HG02678 (cell line): ENCODE data around the gene SLCO3A1.

Experiments used
- ATAC-seq: cut with Tn5 transposase; IDR thresholded peaks from one replicate; pipeline ENCODE4 v1.9.1; 2021; ENCODE audit warnings: mild to moderate bottlenecking, moderate library complexity; ENCODE audit not compliant: unreplicated experiment

The SLCO3A1 gene

DNA sequence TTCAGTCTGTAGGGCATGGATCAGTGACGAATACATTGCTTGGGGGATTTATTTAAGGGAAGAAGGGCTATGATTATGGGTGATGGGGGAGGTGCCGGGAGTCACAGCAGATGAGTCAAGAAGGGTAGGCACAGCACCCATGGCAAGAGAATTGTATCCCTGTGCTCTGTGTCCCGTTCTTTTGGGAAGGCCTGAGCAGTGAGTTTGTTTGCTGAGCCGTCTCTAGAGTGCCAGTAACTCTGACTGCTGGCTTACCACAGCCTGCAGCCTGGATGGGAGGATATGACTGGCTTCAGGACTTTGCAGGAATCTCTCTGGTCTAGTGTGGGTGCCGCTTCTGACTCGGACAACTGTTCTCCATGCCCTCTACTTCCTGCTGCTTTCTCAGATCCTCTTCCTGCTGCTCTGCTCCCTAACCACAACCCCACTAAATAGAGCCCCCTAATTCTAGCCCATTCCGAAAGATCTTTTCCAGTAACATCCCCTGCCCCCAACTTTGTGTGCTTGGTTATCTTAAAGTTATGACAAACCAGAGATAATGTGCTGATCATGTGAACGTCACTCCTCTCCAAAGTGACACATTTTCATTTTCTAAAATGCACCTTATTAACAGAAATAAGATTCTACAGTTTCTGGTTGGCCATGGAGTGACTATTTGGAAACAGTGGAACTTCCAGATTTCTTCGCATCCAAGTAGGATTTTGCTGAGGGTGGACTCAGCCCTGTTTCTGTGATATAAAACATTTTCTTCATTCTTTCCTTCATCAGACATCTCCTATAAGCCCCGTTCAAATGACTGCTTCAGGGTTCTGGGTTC, 239.0 kb downstream of the SLCO3A1 start:
- no peak for ATAC-seq

DNA sequence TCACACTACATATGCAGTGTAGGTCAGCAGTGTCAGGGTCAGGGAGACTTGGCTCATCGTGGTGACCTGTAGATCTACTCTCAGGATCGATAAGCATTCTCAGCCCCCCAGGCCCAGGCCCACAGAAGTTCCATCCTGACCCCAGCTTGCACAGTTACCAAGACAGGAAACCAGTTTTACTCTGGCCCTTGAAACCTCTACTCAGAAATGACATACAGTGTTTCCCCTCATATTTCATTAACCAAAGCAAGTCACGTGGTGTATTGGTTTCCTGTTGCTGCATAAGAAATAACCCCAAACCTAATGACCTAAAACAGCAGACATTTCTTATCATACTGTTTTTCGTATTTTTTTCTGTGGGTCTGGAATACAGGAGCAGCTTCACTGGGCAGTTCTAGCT, 242.2 kb downstream of the SLCO3A1 start:
- peak; percentile 72 for ATAC-seq

DNA sequence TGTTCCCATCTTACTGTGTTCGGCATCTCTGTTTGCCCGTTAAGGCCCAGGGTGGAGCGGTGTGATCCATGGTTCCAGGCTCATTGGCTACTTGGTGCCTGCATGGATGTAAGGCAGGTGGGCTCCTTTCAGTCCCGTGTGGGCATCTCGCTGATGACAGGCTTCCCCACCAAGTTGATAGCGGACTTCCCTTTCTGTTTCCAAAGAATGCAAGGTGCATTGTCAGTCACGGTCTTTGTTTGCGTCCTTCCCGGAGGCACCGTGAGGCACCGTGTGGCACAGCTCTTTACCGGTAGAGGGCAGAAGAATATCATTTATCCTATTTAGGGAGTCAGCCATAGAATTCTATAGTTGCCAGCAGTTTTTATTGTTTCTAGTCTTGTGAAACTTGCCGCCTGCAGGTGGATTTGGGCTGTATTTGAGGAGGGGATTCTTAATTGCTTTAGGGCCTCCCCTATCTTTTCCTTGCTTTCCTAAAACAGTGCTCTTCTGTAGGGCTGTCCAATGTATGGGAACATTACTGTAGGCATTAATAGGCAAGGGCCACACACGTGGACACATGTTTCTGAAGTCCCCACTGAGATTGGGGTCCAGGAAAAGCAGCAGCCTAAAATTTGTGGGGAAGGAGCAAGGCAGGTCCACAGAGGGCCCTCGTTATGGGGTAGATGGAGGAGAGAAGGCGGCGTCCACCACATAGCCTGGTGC, 244.1 kb downstream of the SLCO3A1 start:
- ATAC-seq, result peak; percentile 66

DNA sequence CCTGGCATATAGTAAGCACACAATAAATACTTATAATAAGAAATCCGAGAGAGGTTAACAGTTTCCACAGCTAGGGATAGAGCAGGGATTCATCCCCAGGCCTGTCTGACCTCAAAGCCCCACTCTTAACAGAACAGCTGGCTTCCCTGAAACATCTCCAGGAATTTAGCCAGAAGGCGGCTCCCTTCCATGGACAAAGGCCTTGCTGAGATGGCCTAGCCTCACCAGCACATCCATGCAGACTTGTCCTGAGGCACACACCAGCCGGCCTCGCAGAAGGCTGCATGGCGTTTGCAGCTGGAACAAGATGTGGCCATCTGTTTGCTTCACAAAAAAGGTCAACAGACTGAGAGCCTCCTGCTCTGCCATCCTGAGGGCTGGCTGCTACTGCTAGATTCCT, 245.4 kb downstream of the SLCO3A1 start:
- ATAC-seq, result no peak

DNA sequence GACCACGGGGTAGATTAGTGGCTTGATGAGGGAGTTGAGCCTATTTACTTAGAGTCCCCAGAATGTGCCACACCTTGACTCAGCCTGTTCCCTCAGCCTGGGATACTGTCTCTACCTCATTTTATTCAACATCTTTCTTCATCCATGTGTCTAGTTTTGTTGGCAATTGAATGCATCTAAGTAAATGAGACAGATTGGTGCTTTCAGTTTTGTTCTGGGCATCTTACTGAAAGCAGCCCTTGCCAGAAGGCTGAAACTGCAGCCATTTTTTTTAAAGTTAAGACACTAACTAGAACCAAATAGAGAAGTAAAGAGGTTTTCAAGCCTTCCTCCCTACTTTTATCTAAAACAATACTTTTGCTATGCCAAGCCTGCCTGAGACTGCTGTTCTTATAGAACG, 246.8 kb downstream of the SLCO3A1 start:
- ATAC-seq, result no peak

DNA sequence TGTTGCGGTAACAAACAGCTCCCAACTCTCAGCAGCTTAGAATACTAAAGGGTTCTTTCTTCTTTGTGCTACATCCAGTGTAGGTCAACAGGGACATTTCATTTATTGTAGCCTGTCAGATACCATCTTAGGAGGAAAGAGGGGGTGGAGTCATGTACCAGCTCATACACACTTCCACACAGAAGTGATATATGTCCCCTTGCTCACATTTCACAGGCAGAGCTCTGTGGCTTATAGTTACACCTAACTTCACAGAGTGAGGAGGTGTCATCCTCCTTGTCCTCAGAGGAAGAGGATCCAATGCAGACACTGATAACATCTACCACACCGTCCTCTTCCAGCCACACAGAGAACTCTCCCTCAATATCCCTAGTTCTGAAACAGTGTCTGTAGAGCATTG, 247.2 kb downstream of the SLCO3A1 start:
- ATAC-seq, result no peak

DNA sequence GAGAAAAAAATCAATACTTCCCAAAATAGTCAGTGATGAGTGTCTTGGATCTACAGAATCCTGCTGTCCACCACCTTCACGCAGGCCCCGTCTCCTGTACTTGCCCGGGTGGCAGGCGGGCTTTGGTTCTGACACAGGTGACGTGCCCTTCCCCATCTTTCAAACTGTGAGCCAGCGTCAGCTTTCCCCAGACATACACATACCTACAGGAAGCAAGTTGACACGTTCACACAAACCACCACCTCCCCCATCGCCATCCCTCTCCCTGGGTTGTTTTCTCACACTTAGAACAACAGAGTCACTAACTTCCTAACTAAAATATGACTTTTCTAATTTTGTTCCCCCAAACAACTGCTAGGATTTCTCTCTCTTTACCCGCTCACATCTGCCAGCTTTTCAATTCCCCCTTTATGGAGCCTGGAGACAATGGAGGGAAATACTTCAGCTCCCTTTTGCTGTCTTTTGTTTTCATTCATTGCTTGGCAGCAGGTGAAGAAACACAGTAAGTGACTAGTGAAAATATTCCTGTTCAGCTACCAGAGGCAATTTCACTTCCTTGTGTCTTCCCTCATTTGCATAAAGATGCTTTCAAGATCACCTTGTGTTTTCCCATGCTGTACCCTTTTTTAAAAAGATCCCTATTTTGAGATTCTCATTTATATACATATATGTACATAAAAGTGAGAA, 248.3 kb downstream of the SLCO3A1 start:
- no peak for ATAC-seq

DNA sequence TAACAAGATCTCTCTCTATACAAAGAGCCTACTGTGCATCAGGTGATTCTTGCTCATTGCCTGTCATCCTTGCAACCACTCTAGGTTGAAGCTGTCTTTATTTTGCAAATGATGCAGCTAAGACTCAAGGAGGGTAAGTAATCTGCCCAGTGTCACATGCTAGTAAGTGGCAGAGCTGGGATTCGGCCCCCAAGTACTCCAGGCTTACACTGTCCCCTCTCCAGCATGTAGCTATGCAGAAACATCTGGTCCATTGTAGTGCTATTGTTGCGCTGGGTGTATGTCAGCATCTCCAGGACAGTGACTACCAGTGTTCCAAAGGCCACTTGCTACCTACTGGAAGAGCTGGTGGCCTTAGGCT, 248.9 kb downstream of the SLCO3A1 start:
- no peak for ATAC-seq

DNA sequence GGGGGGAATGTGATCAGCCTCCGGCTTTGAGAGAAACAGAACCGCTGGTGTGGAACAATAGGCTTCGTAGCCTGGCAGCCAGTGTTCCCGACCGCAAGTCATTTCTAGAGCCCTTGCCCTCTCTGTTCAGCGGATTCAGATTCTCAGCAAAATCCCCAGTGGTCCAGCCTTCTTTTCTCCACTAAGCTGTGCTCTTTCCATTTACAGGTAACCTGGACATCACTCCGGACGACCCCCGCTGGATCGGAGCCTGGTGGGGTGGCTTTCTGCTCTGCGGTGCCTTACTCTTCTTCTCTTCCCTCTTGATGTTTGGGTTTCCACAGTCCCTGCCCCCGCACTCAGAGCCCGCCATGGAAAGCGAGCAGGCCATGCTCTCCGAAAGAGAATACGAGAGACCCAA, 250.6 kb downstream of the SLCO3A1 start:
- ATAC-seq, result no peak

DNA sequence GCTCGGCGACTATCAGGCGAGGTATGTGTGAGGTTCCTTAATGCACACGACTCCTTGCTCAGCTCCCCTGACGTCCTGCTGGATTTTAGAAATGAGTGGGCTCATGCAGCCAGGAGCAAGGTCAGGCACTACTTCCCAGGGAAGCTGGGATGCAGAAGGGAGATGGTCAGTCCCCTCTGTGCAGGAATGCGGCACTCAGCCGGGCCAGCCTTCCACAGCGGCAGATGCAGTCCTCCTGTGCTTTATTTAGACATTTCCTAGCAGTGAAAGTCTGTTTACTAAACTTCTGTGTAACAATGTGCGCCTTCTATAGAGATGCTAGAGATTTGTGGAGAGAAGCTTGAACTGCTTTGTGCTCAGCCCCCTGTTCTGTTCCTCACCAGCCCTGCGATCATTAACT, 252.1 kb downstream of the SLCO3A1 start:
- ATAC-seq, result no peak

DNA sequence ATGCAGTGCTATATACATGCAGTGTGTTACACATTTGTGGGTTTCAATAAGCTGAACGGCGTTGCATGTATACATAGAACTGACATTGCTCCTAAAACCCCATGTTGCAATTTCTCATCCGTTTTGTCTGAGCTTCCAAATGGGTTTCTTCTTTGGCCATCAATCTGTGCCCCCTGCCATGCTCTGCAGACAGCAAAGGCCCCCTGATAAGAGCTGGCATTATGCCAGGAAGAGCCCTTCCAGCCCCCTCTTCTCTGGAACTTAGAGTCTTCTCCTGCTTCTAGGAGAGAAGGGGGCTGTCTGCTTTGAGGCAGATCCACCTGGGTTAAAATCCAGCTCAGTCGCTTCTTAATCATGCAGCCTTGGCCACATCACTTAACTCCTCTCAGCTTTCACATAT, 254.0 kb downstream of the SLCO3A1 start:
- no peak for ATAC-seq

DNA sequence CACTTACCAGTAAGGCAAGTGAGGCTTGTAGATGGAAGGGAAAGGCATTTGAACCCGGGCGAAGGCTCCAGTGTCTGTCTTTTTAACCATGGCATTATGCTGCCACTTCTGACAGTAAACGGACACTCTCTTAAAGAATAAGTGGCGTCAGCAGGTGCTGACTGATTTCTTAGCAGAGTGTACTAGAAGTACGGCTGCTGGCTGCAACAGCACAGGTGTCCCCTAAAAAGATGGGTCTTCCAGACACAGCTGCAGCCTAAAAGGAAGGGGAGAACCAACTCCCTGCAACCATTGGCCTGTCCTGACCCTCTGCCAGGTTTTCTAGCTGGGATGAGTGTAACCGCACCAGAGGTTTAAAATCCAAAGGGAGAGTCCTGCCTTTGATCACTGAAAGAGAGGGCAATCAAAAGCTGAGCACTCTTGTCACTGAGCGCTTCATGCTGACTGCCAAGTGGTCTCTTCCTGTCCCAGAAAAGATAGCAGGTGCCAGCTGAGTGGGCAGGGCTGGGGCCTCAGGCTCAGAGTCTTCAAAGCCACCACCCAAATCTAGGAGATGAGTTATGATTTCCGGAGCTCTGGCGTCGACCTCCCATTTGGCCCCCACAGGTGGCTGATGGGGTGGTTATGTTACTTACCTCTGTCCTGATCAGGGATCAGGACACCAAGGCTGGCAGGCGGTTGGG, 255.8 kb downstream of the SLCO3A1 start:
- ATAC-seq, result no peak

DNA sequence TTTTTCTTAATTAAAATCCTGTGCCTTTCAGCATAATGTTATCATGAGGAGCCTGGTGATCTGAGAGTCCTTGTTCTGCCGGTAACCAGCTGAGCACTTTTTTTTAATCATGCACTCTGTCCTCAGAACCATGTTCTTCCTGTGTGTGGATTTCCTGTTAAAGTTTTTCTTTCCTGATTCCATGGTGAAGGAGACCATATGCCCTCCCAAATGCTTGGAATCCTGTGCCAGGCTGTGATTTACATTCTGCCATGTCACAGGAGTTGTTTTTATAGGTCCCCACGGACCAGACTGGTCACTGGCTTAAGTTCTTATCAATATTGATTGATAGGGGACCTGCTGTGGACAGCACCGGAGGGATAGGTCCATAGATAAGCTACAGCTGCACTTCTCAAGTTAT, 257.8 kb downstream of the SLCO3A1 start:
- ATAC-seq, result no peak

DNA sequence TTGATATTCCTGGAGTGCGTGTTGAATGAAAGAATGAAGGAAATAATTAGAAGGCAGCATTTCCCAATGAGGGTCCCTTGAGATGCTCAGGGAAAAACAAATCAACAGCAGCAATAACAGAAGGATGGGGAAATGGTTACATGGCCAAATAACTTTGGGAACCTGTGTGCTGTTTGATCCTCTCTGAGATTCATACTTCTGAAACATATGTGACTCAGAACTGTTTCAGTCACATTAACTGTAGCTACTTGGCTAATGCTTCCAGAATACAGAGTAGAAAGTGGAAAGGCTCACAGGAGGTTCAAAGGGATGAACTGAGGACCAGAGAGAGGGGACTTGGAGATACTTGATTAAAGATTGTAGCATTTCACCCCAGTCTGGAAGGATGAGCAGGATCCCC, 258.2 kb downstream of the SLCO3A1 start:
- ATAC-seq, result no peak

DNA sequence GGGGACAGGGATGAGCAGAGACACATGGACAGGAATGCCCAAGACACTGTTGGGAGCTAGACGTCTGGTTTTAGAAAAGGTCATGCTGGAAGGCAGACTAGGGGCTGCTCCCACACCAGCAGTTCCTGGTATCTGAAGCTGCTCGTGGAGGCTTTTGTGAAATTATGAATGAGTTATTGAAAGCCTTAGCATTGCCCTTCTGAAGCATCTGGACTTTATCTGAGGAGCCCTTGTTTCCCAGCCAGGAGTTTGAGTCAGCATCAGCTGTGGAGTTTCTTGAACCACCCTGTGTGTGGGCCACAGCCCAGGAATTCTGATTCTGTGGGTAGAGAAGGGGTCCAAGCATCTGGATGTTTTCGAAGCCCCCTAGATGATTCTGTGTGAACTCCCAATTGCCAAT, 258.7 kb downstream of the SLCO3A1 start:
- ATAC-seq, result no peak

DNA sequence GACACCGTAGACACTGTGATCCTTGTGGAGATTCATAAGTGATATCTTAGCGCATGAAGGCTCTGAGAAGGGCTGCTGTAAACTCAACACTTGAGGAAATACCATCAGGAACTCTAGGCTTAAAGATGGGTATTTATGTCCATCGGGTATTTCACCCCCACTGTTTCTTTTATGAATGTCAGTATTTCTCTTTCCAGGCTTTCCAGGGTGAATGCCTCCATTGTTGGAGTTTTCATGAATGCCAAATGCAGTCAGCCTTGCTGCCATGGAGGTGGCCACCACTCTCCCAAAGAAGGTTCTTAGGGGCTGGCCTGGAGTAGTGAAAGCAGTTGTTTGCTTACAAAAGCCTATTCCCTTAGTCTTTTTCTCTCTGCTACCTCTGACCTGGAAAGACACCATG, 259.2 kb downstream of the SLCO3A1 start:
- no peak for ATAC-seq

DNA sequence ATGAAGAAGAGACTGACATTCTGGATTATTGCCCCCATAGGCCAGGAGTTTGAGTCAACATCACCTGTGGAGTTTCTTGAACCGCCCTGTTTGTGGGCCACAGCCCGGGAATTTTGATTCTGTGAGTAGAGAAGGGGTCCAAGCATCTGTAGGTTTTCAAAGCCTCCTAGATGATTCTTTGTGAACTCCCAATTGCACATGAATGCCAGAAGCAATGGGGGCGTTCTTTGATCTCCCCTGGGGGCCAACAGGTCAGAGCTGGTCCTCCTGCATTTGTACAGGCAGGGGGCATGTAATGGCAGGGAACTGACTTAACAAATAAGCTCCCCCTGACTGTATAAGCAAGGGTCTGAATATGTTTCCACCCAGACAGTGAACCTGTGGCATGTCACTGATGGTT, 260.3 kb downstream of the SLCO3A1 start:
- no peak for ATAC-seq

DNA sequence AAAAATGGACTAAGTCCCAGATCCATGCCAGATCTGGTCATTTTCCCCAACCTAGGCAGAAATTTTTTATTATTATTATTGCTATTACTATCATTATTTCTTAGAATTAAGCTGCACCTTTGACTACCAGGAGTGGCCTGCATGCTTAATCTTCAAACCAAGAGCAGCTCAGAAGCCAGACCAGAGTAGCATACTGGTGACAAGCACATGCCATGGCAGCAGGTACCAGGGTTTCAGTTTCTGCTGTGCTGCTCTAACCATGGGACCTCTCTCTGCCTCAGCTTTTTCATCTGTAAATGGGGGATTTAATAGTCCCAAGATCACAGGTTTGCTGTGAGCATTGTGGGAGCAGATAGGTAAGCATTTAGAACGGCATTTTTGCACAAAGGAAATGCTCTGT, 262.3 kb downstream of the SLCO3A1 start:
- no peak for ATAC-seq

DNA sequence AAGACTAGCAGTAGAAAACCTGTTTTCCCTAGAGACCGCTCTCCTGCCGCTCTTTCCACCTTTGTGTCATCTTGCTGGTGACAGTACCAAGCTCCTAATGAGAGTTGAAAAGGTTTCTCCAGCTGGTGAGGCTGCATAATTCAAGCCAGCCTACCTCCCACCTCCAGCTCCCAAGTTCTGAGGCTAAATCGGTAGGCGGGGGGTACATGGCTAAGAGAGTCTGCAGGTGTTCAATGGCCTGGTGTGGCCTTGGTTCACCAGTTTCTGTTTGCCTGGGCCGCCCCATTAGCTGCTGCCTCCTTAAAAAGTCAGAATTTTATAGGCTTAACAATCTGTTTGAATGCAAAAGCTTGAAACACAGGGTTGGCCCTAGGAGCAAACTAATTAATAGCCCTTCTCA, 262.8 kb downstream of the SLCO3A1 start:
- ATAC-seq, result no peak

DNA sequence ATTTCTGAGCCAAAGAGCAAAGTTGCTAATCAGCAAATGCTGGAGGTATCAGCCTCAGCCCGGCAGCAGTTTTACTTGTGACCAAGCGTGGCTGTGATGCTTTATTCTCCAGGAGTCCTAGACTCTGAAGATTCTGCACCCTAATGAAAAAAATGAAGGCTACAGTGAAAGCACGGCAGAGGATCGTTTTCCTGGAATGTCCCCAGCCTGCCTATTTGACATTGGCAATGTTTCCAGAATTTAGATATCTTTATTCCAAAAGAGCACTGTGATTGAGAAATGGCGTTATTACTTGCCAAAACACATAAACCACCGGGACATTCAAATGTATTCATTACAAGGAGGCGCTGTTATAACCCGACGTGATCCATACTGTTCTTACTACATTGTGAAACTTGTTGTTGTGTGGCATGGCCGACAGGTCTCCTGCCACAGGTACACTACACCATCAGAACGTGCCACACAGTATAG, 263.8 kb downstream of the SLCO3A1 start:
- ATAC-seq, result no peak

DNA sequence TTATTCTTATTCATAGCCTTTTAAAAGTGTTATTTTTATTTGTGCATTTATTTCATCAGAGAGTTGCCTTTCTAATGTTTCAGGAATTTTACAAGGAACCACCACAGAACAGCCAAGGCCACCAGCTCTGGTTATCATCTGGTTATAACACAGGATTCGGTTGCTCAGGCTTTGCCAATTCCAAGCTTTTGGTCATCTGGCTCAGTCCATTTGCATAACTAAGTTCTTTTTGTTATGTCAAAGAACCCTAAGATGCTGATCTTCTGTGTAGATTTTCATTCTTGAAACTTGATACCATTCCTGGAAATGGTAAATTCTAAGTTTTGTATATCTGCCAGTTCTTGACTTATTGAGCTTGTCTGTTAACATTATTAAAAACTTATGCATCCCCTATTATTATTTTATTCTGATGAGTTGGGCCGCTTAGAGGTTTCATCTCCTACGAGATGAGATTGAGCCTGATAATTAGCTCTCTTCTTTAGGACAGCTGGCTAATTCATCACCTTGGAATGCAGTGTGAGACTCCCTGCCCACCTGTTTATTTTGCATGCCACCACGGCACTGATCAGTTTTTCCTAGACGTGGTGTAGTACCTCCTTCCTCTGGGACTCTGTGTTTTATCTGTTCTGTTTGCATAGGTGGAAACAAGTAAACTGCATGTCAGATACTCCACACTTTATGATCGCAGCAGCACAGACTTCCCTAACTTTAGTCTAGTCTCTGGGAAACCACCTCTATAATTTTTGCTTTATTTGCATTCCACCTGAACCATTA, 264.8 kb downstream of the SLCO3A1 start:
- ATAC-seq, result no peak
